SK-N-SH (cell line): ENCODE data around the gene MPIG6B. TPM values are rescaled to one million over a fixed set of nuclear protein-coding genes. Genes with fewer than 3 reads are reported as not detected.

Experiments used
- CTCF ChIA-PET: fragments of 300-600, 350-600 bp; formaldehyde crosslinking; extraction: SDS; loops from one replicate; lab custom pipeline; 2021; lab: Yijun Ruan, JAX
- POLR2A ChIA-PET: fragments of 350-600 bp; sonication (Branson Sonifier 250); formaldehyde crosslinking; extraction: SDS; loops from one replicate; lab custom pipeline; 2020; ENCODE audit warnings: antibody characterized with exemption, inconsistent platforms; lab: Yijun Ruan, JAX
- DNase-seq: peaks from one replicate; pipeline ENCODE4 v3.0.0; 2012
- H2AFZ ChIP-seq: fragments of 200-600 bp; sonication (generic); 2 replicates; pipeline ENCODE4 v1.8.1; 2016; ENCODE audit warnings: antibody characterized with exemption, mild to moderate bottlenecking, low read depth
- H3F3A ChIP-seq: fragments of 200-600 bp; sonication (generic); replicated peaks from 2 replicates; pipeline ENCODE3; 2016; ENCODE audit warnings: antibody characterized with exemption, mild to moderate bottlenecking; ENCODE audit not compliant: insufficient read depth
- H3K27ac ChIP-seq, 2 experiments: fragments of 200-500 bp in 1 of 2; fragments of 200-600 bp in 1 of 2; sonication (Bioruptor generic) in 1 of 2; sonication (generic), shearing (Covaris generic) in 1 of 2; 2 replicates each; pipeline versions ENCODE4 v1.5.1 to v1.6.1; 2014 to 2016; ENCODE audit warnings: low read depth in 2 of 2, inconsistent platforms in 1 of 2, low read length in 1 of 2, mild to moderate bottlenecking in 1 of 2, mixed read lengths in 1 of 2
- H3K27me3 ChIP-seq: fragments of 200-600 bp; sonication (generic), shearing (Covaris generic); 2 replicates; pipeline ENCODE4 v1.6.1; 2016; ENCODE audit warnings: mixed run types; ENCODE audit not compliant: insufficient read depth
- H3K36me3 ChIP-seq, 2 experiments: fragments of 200-500 bp in 1 of 2; fragments of 200-600 bp in 1 of 2; sonication (Bioruptor generic) in 1 of 2; sonication (generic) in 1 of 2; replicated peaks in 1 of 2; 2 replicates each; pipeline versions ENCODE3 to v1.5.1; 2014 to 2016; ENCODE audit warnings: low read length in 1 of 2, mild to moderate bottlenecking in 1 of 2; ENCODE audit not compliant: insufficient read depth in 2 of 2, control insufficient read depth in 1 of 2
- H3K4me1 ChIP-seq, 2 experiments: fragments of 200-500 bp in 1 of 2; fragments of 200-600 bp in 1 of 2; sonication (Bioruptor generic) in 1 of 2; sonication (generic), shearing (Covaris generic) in 1 of 2; 2 replicates each; pipeline versions ENCODE4 v1.5.1 to v1.6.1; 2014 to 2016; ENCODE audit warnings: low read depth in 1 of 2, low read length in 1 of 2, mixed run types in 1 of 2; ENCODE audit not compliant: insufficient read depth in 2 of 2, control insufficient read depth in 1 of 2
- H3K4me2 ChIP-seq: fragments of 200-600 bp; sonication (generic), shearing (Covaris generic); 2 replicates; pipeline ENCODE4 v1.6.1; 2017; ENCODE audit warnings: mixed run types
- H3K4me3 ChIP-seq, 2 experiments: fragments of 200-500 bp in 1 of 2; fragments of 200-600 bp in 1 of 2; sonication (Bioruptor generic) in 1 of 2; sonication (generic), shearing (Covaris generic) in 1 of 2; 2 replicates each; pipeline versions ENCODE4 v1.5.1 to v1.8.1; 2014 to 2016; ENCODE audit warnings: low read depth in 2 of 2, inconsistent platforms in 1 of 2, low read length in 1 of 2, mild to moderate bottlenecking in 1 of 2, mixed read lengths in 1 of 2, moderate library complexity in 1 of 2
- H3K79me2 ChIP-seq: fragments of 200-600 bp; sonication (generic); 2 replicates; pipeline ENCODE4 v1.8.1; 2017; ENCODE audit warnings: mild to moderate bottlenecking; ENCODE audit not compliant: insufficient read depth
- H3K9ac ChIP-seq: fragments of 200-600 bp; sonication (generic); 2 replicates; pipeline ENCODE4 v1.6.1; 2017; ENCODE audit warnings: mixed run types
- H3K9me2 ChIP-seq: fragments of 200-600 bp; sonication (generic); 2 replicates; pipeline ENCODE4 v1.6.1; 2017; ENCODE audit warnings: mixed run types
- H3K9me3 ChIP-seq: fragments of 200-600 bp; sonication (generic); 2 replicates; pipeline ENCODE4 v1.6.1; 2017; ENCODE audit warnings: mixed run types, mild to moderate bottlenecking, moderate library complexity
- H4K20me1 ChIP-seq: fragments of 200-600 bp; sonication (generic); 2 replicates; pipeline ENCODE4 v1.6.1; 2017; ENCODE audit warnings: mild to moderate bottlenecking, mixed run types; ENCODE audit not compliant: insufficient read depth
- EZH2phosphoT487 ChIP-seq: fragments of 200-600 bp; sonication (generic); IDR thresholded peaks from 2 replicates; pipeline ENCODE4 v1.6.1; 2017; ENCODE audit warnings: low read depth, mixed run types, mild to moderate bottlenecking, antibody characterized with exemption, moderate library complexity, borderline replicate concordance
- FOSL2 ChIP-seq: IDR thresholded peaks from 2 replicates; pipeline ENCODE4 v1.4.0; 2012; ENCODE audit warnings: low read depth, mild to moderate bottlenecking, moderate library complexity, borderline replicate concordance
- FOXJ3 ChIP-seq: sonication (generic); formaldehyde crosslinking; IDR thresholded peaks from 2 replicates; pipeline ENCODE4 v1.5.1; 2020; ENCODE audit warnings: mild to moderate bottlenecking, missing genetic modification reagents
- GABPA ChIP-seq: IDR thresholded peaks from 2 replicates; pipeline ENCODE4 v1.4.0; 2012; ENCODE audit warnings: low read depth, mild to moderate bottlenecking
- IRF3 ChIP-seq: fragments of 150-350 bp; IDR thresholded peaks from 2 replicates; pipeline ENCODE4 v1.6.1; 2016; ENCODE audit warnings: mild to moderate bottlenecking, low read depth, low read length
- JUND ChIP-seq: IDR thresholded peaks from 2 replicates; pipeline ENCODE4 v1.4.0; 2012
- NFIC ChIP-seq: IDR thresholded peaks from 2 replicates; pipeline ENCODE4 v1.4.0; 2012; ENCODE audit warnings: borderline replicate concordance
- RAD21 ChIP-seq: IDR thresholded peaks from 2 replicates; pipeline ENCODE4 v1.6.1; 2012; ENCODE audit warnings: mild to moderate bottlenecking, low read length
- RXRA ChIP-seq: IDR thresholded peaks from 2 replicates; pipeline ENCODE4 v1.4.0; 2012; ENCODE audit warnings: low read depth, mild to moderate bottlenecking, borderline replicate concordance
- SMC3 ChIP-seq: IDR thresholded peaks from 2 replicates; pipeline ENCODE4 v1.6.1; 2012; ENCODE audit warnings: low read depth, low read length, improper control_type of control experiment
- TAF1 ChIP-seq: IDR thresholded peaks from 2 replicates; pipeline ENCODE4 v1.6.1; 2012; ENCODE audit warnings: low read depth, mild to moderate bottlenecking, low read length, moderate library complexity, borderline replicate concordance
- TEAD4 ChIP-seq: IDR thresholded peaks from 2 replicates; pipeline ENCODE4 v1.4.0; 2012; ENCODE audit warnings: mild to moderate bottlenecking, borderline replicate concordance; ENCODE audit not compliant: insufficient read depth
- YY1 ChIP-seq: IDR thresholded peaks from 2 replicates; pipeline ENCODE4 v1.4.0; 2012; ENCODE audit warnings: low read depth, mild to moderate bottlenecking
- WGBS: methylation state at CpG from one replicate; pipeline ENCODE4 v1.1.6; 2017; ENCODE audit warnings: low lambda C conversion rate; 5-methylcytosine and 5-hydroxymethylcytosine counted together
- polyA plus RNA-seq, 3 experiments: library from polyadenylated mRNA; depleted of rRNA; stranded (reverse); fragments of >200 nt; gene quantifications; 2 replicates each; pipeline ENCODE4 v1.2.3, GENCODE V29; 2012
- TF ChIP-seq, protein P1 (sequence below): IDR thresholded peaks from 2 replicates; pipeline ENCODE4 v1.6.1; 2012; ENCODE audit warnings: mild to moderate bottlenecking, low read depth, low read length, moderate library complexity

MPIG6B gene
- polyA plus RNA-seq, 1 of the 3 experiments (the other 2 are of a cell fraction) = not detected

DNA sequence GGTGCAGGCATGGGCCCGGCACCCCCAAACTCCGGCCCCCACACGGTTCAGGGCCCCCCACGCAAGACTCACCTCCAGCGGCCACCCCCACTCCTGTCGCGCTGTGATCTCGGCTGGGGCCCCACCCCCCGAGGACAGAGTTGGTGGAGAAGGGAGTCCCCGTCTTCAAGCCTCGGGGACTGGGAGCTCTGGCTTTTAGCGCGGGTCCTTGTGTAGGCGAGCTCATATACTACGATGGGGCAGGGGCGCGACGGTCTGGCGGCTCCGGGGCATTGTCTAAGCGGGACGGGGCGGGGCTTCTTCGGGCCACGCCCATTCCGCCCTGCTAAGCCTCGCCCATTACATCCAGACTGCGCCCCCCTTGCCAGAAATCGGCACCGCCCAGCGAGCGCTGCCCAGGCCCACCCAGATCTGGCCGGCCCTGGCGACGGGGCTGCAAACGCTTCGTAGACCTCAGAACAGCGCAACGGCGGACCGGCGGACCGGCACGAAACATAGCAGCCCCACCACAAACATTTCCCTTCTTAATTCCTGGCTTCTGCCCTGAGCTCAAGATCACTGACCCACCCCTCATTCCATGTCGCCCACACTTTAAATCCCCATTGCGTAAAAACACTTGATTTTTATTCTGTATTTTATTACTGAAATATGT is 6.9 kb downstream of the MPIG6B start (continued):
- TF ChIP-seq NFIC (no peak), YY1 (no peak), FOXJ3 (CRISPR knock-in tag) (no peak), RAD21 (no peak), JUND (peak; percentile 41; the same call in 1 of the 2 replicates), GABPA (0 out of 2 replicates have a peak, but pooled peaks have one; percentile 10), FOSL2 (0 out of 2 replicates have a peak, but pooled peaks have one; percentile 19), RXRA (no peak)
- TF ChIP-seq, protein P1, sequence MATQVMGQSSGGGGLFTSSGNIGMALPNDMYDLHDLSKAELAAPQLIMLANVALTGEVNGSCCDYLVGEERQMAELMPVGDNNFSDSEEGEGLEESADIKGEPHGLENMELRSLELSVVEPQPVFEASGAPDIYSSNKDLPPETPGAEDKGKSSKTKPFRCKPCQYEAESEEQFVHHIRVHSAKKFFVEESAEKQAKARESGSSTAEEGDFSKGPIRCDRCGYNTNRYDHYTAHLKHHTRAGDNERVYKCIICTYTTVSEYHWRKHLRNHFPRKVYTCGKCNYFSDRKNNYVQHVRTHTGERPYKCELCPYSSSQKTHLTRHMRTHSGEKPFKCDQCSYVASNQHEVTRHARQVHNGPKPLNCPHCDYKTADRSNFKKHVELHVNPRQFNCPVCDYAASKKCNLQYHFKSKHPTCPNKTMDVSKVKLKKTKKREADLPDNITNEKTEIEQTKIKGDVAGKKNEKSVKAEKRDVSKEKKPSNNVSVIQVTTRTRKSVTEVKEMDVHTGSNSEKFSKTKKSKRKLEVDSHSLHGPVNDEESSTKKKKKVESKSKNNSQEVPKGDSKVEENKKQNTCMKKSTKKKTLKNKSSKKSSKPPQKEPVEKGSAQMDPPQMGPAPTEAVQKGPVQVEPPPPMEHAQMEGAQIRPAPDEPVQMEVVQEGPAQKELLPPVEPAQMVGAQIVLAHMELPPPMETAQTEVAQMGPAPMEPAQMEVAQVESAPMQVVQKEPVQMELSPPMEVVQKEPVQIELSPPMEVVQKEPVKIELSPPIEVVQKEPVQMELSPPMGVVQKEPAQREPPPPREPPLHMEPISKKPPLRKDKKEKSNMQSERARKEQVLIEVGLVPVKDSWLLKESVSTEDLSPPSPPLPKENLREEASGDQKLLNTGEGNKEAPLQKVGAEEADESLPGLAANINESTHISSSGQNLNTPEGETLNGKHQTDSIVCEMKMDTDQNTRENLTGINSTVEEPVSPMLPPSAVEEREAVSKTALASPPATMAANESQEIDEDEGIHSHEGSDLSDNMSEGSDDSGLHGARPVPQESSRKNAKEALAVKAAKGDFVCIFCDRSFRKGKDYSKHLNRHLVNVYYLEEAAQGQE = no peak

GRCh38 chr6:31730631-31731086 is 7.5 kb downstream of the MPIG6B start:
- WGBS = 97% methylated on average over 11 of the region's 11 CpGs
- Histone ChIP-seq H3K4me1 (peaks cover 21 to 25% of the 10 kb centered on the region in 2 experiments; a peak in 2 of 4 replicates), H3K4me3 (peak overlapping the region in 1 of 2 experiments; percentile 93; a peak in 2 of 4 replicates), H3F3A (peaks cover 51% of the 10 kb centered on the region), H3K27ac (peak overlapping the region; percentile 94; a peak in 3 of 4 replicates), H3K79me2 (peaks cover 57% of the 10 kb centered on the region), H3K4me2 (peak overlapping the region; percentile 98), H3K9me2 (no peaks in the 10 kb centered on the region), H3K9ac (peak overlapping the region; percentile 98; the same call in 1 of the 2 replicates), H3K36me3 (peaks cover 51 to 60% of the 10 kb centered on the region in 2 experiments), H3K9me3 (no peaks in the 10 kb centered on the region), H2AFZ (no peak overlapping the region), H3K27me3 (no peaks in the 10 kb centered on the region), H4K20me1 (peaks cover 27% of the 10 kb centered on the region)
- no peak for TF ChIP-seq TAF1
- no peak for TF ChIP-seq YY1
- TF ChIP-seq RAD21 = no peak
- TF ChIP-seq, protein P1 = no peak
- TF ChIP-seq TEAD4 = no peak
- no peak for TF ChIP-seq SMC3
- no peak for TF ChIP-seq IRF3
- no peak for TF ChIP-seq EZH2phosphoT487
- POLR2A ChIA-PET = interaction anchor here (1.0 to 2.0 kb wide), 6 partner anchors 10 to 104 kb away, joined by 3 to 10 read pairs (median 4); partner anchors contain the start of genes HSPA1B and VARS1
- CTCF ChIA-PET = interaction anchor here (0.6 to 7.3 kb wide), 17 partner anchors 9 to 220 kb away, joined by 3 to 45 read pairs (median 5); partner anchors contain the start of genes ABHD16A, ATP6V1G2, GPANK1 and LSM2
- no peak for DNase-seq
